Breast epithelium (tissue), 4 donors: Measurements from ENCODE around the gene KBTBD13. TPM values are rescaled to one million over a fixed set of nuclear protein-coding genes. Genes with fewer than 3 reads are reported as not detected.

Experiments used
- DNase-seq, 2 donors: peaks; one replicate each; pipeline ENCODE4 v3.0.0-alpha.2; 2019; ENCODE audit warnings: low spot score in 2 of 2
- H3K27ac ChIP-seq, 2 donors: fragments of 200-600 bp; sonication (generic) in 1 of 2; one replicate each; pipeline ENCODE4 v1.5.1; 2016 to 2019; ENCODE audit warnings: mild to moderate bottlenecking in 1 of 2
- H3K27me3 ChIP-seq, 2 donors: fragments of 200-600 bp; sonication (generic) in 1 of 2; one replicate each; pipeline versions ENCODE4 v1.5.1 to v1.6.0; 2017 to 2019; ENCODE audit warnings: control low read depth in 1 of 2, mild to moderate bottlenecking in 1 of 2
- H3K36me3 ChIP-seq: fragments of 200-600 bp; one replicate; pipeline ENCODE4 v1.5.1; 2019
- H3K4me1 ChIP-seq, 2 donors: fragments of 200-600 bp; sonication (generic); one replicate each; pipeline ENCODE4 v1.5.1; 2016 to 2019; ENCODE audit warnings: control low read depth in 1 of 2
- H3K4me3 ChIP-seq, 3 donors: fragments of 200-600 bp; sonication (generic); 1 replicate in 2 of 3; 2 replicates in 1 of 3; pipeline ENCODE4 v1.5.1; 2016 to 2019; ENCODE audit warnings: mild to moderate bottlenecking in 3 of 3, moderate library complexity in 2 of 3
- H3K9me3 ChIP-seq, 2 donors: fragments of 200-600 bp; sonication (generic) in 1 of 2; one replicate each; pipeline ENCODE4 v1.5.1; 2016 to 2019; ENCODE audit warnings: control low read depth in 1 of 2
- POLR2A ChIP-seq: fragments of 450-650 bp; IDR thresholded peaks from one replicate; pipeline ENCODE4 v1.6.1; 2016; ENCODE audit warnings: antibody characterized with exemption, mild to moderate bottlenecking, moderate library complexity
- POLR2AphosphoS5 ChIP-seq, 3 donors: sonication (generic); formaldehyde crosslinking; IDR thresholded peaks; one replicate each; pipeline ENCODE4 v1.6.1; 2017; ENCODE audit warnings: antibody characterized with exemption in 3 of 3
- intact Hi-C: fragments of 100-400 bp; cut with DNase I; formaldehyde crosslinking; loops from one replicate; pipeline ENCODE4 v1.15.1; 2023; ENCODE audit warnings: low total_unique reads
- total RNA-seq, 3 donors: library from RNA; depleted of rRNA; stranded (reverse); fragments of >200 nt; gene quantifications; one replicate each; pipeline ENCODE4 v1.1.0, GENCODE V29; 2016
- TF ChIP-seq, protein P1 (sequence below), 3 donors: fragments of 450-650 bp; IDR thresholded peaks; one replicate each; pipeline ENCODE4 v1.5.1; 2016 to 2017; ENCODE audit warnings: antibody characterized with exemption in 3 of 3, mild to moderate bottlenecking in 3 of 3, moderate library complexity in 3 of 3

The KBTBD13 gene
- total RNA-seq, 3 donors from 2014 or later: 0.15 to 0.33 TPM; not detected in 1

DNA sequence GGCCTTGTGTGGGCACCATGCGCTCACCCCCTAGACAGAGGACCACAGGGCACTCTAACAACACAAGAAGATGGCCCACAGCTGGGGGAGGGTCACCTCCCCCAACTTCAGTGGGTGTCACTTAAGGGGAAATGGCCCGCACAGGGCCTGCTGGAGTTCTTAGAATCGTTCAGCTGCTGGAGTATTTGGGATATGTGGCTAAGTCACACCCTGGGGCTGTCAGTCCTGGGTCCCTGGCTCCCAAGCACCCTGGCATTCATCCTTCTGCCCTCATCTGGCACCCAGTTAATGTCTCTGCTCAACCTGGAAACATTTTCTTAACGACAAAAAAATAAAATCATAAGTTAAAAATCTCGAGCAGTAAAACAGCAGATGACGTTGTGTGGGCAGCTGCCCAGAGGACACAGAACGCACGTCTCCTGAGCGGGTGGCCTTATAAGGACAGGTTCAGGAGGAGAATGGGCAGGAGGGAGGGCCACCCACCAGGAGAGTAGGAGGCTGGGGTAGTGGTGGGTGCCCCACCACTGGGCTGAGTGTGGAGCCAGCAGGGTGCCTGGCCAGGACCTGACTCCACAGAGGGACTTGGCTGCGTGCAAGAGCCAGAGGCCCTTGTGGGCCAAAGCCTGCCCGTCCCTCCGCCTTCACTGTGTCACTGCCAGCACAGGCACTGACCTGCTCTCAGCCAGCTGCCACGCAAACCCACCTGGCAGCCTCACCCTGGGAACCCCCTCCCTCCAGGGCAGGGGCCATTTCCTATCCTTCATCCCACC lies 11.5 kb downstream of the KBTBD13 start:
- TF ChIP-seq POLR2AphosphoS5 (IDR thresholded peaks at IDR 0.05): peak; percentile 19 to 46 (median 32)
- TF ChIP-seq POLR2A: no peak
- TF ChIP-seq, protein P1, sequence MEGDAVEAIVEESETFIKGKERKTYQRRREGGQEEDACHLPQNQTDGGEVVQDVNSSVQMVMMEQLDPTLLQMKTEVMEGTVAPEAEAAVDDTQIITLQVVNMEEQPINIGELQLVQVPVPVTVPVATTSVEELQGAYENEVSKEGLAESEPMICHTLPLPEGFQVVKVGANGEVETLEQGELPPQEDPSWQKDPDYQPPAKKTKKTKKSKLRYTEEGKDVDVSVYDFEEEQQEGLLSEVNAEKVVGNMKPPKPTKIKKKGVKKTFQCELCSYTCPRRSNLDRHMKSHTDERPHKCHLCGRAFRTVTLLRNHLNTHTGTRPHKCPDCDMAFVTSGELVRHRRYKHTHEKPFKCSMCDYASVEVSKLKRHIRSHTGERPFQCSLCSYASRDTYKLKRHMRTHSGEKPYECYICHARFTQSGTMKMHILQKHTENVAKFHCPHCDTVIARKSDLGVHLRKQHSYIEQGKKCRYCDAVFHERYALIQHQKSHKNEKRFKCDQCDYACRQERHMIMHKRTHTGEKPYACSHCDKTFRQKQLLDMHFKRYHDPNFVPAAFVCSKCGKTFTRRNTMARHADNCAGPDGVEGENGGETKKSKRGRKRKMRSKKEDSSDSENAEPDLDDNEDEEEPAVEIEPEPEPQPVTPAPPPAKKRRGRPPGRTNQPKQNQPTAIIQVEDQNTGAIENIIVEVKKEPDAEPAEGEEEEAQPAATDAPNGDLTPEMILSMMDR (IDR thresholded peaks at IDR 0.05): no peak
- H3K4me1 ChIP-seq: no peaks in the 10 kb centered on the region
- H3K27ac ChIP-seq: peak overlapping the region; percentile 92 to 98
- no peaks in the 10 kb centered on the region for H3K36me3 ChIP-seq
- H3K9me3 ChIP-seq: no peaks in the 10 kb centered on the region
- H3K27me3 ChIP-seq: no peaks in the 10 kb centered on the region
- peak in 1 of 2 donors; percentile 94 for DNase-seq
- H3K4me3 ChIP-seq: peak overlapping the region in 1 of 3 donors; percentile 2
- intact Hi-C loops: no loop called here

DNA sequence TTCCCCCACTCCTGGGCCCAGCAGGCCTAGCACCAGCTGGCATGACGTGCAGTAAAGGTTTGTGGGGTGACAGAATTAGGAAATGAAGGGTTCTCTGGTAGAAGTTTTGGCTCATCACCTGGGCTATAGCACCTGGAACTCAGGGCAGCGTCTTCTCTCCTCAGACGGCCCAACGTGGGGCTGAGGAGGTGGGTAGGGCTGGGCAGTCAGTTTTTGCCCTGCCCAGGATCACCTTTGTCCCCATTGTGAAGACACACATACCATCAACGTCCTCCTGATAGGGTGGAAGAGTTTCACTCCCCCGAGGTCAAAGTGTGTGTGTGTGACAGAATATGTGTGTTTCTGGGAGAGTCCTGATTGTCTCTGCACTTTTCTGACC lies 12.1 kb downstream of the KBTBD13 start:
- intact Hi-C loops: no loop called here
- TF ChIP-seq POLR2A (no peak), POLR2AphosphoS5 (IDR thresholded peaks at IDR 0.05) (no peak)
- TF ChIP-seq, protein P1 (IDR thresholded peaks at IDR 0.05): no peak
- Histone ChIP-seq H3K9me3 (no peaks in the 10 kb centered on the region), H3K4me1 (no peaks in the 10 kb centered on the region), H3K4me3 (no peak overlapping the region), H3K27ac (peak overlapping the region; percentile 92 to 98), H3K27me3 (no peaks in the 10 kb centered on the region), H3K36me3 (no peaks in the 10 kb centered on the region)
- no peak for DNase-seq

DNA sequence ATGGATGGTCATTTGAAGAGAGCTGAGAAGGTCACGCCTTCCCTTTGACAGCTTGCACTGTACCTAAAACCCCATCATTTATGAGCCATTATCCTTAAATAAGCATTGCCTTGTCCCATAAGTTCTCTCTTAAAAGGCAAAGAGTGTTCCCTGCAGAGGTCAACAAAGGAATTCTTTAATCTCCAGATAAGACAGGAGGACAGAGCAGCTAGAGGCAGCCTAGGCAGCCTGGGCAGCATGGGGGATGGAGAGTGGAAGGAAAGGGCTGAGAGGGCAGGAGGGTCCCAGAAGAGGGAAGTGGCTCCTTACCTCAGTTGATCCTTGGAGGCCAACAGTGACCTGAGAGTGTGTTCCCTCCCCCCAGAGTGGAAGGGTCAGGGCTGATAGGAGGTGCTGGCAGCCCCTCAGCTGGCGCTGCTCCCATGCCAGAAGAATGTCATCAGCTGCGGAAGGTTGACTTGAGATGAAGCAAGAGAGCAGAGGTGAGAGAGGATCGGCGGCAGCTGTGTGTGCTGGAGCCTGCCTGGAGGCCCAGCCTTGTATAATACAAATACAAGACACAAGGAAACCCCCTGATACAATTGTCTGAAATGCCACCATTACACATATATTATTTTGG lies 12.8 kb downstream of the KBTBD13 start:
- intact Hi-C loops: no loop called here
- H3K27ac ChIP-seq: peak overlapping the region; percentile 92 to 98
- DNase-seq: no peak
- H3K36me3 ChIP-seq: no peaks in the 10 kb centered on the region
- TF ChIP-seq, protein P1 (IDR thresholded peaks at IDR 0.05): no peak
- TF ChIP-seq POLR2AphosphoS5 (IDR thresholded peaks at IDR 0.05): no peak
- TF ChIP-seq POLR2A: no peak
- H3K27me3 ChIP-seq: no peaks in the 10 kb centered on the region
- H3K4me1 ChIP-seq: no peaks in the 10 kb centered on the region
- H3K4me3 ChIP-seq: no peak overlapping the region
- no peaks in the 10 kb centered on the region for H3K9me3 ChIP-seq

DNA sequence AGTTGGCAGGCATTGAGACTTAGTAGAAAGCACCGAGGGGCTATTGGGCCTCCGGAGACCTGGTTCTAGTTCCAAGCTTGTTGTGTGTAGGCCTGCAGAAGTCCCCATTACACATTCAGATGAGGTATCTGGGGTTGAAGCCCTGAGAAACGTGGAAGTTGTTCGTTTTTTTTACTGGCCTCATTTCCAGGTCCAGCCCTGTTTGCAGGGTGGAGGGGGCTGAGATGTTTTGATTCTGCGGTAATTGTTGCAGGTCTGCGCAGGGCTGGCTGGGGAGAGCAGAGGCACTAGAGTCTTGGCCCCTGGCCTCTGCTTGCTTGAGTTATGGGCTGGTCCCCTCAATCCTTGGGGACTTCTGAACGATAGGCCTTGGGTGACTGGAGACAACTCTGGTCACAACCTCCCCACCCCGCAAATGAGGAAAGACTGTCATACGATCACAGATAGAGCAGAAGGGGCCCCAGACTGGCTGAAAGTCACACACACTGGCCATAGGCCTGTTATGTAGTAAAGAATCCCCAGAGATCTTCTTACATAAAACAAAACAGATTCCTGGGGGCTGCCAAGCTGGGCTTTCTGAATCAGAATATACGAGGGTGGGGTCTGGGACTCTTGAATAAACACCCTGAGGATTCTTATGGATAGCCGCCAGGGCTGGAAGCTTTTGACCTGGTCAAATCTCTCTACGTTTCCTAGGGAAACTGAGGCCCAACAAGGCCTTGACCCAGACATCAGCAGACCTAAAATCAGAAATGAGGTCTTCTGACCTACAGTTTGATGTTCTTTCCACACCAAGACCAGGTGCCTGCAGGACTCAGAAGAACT lies 15.6 kb downstream of the KBTBD13 start:
- H3K27ac ChIP-seq: no peak overlapping the region
- intact Hi-C loops: loop anchor here (10.0 kb wide), 1 partner anchor 57 kb away; no protein-coding TSS in a partner anchor
- H3K27me3 ChIP-seq: no peaks in the 10 kb centered on the region
- no peaks in the 10 kb centered on the region for H3K9me3 ChIP-seq
- no peak overlapping the region for H3K4me3 ChIP-seq
- no peaks in the 10 kb centered on the region for H3K36me3 ChIP-seq
- no peak for DNase-seq
- H3K4me1 ChIP-seq: no peaks in the 10 kb centered on the region
- TF ChIP-seq POLR2A: no peak
- TF ChIP-seq, protein P1 (IDR thresholded peaks at IDR 0.05): no peak
- TF ChIP-seq POLR2AphosphoS5 (IDR thresholded peaks at IDR 0.05): no peak
